CD4-positive, CD25-positive, alpha-beta regulatory T cell (primary cell): ENCODE data around the gene PUS3. TPM values are rescaled to one million over a fixed set of nuclear protein-coding genes. Genes with fewer than 3 reads are reported as not detected.

ENCODE experiments used
- ATAC-seq, 2 donors: fragments of 150-1000 bp; cut with Tn5 transposase; one replicate each; pipeline ENCODE4 v1.10.0; 2021; ENCODE audit warnings: low read depth in 2 of 2, moderate number of reproducible peaks in 2 of 2, moderate library complexity in 1 of 2
- DNase-seq, 3 donors: peaks; one replicate each; pipeline versions ENCODE4 v3.0.0 to v3.0.0-alpha.2; 2012 to 2022; ENCODE audit warnings: mixed read lengths in 1 of 3
- H3K27ac ChIP-seq: one replicate; pipeline ENCODE4 v1.7.0; 2013; ENCODE audit warnings: mild to moderate bottlenecking, low read length; ENCODE audit not compliant: insufficient read depth, poor library complexity, severe bottlenecking
- H3K27me3 ChIP-seq: one replicate; pipeline ENCODE4 v1.7.0; 2013; ENCODE audit warnings: low read length; ENCODE audit not compliant: control insufficient read depth, insufficient read depth
- H3K36me3 ChIP-seq: one replicate; pipeline ENCODE4 v1.7.0; 2013; ENCODE audit warnings: mild to moderate bottlenecking, low read length, moderate library complexity; ENCODE audit not compliant: control insufficient read depth, insufficient read depth
- H3K4me1 ChIP-seq: 2 replicates; pipeline ENCODE4 v1.7.0; 2013; ENCODE audit warnings: mild to moderate bottlenecking, low read length; ENCODE audit not compliant: insufficient read depth, control insufficient read depth, poor library complexity, severe bottlenecking
- H3K4me3 ChIP-seq: one replicate; pipeline ENCODE4 v1.7.0; 2013; ENCODE audit warnings: low read depth, mild to moderate bottlenecking, low read length, moderate library complexity
- H3K9me3 ChIP-seq, 2 experiments: 1 replicate in 1 of 2; 2 replicates in 1 of 2; pipeline ENCODE4 v1.7.0; 2013; ENCODE audit warnings: low read length in 2 of 2, mild to moderate bottlenecking in 1 of 2, moderate library complexity in 1 of 2; ENCODE audit not compliant: control insufficient read depth in 2 of 2
- H3K27ac Mint-ChIP-seq, 3 donors: one replicate each; pipeline ENCODE4 v1.8.0; 2020 to 2022; ENCODE audit warnings: mild to moderate bottlenecking in 3 of 3, mixed read lengths in 3 of 3, moderate library complexity in 2 of 3
- H3K27me3 Mint-ChIP-seq: one replicate; pipeline ENCODE4 v1.8.0; 2022; ENCODE audit warnings: mild to moderate bottlenecking, mixed read lengths
- H3K36me3 Mint-ChIP-seq: one replicate; pipeline ENCODE4 v1.8.0; 2020; ENCODE audit warnings: mixed read lengths
- H3K4me1 Mint-ChIP-seq, 4 donors: one replicate each; pipeline ENCODE4 v1.8.0; 2020 to 2022; ENCODE audit warnings: mixed read lengths in 4 of 4, mild to moderate bottlenecking in 1 of 4
- H3K4me3 Mint-ChIP-seq, 4 donors: one replicate each; pipeline ENCODE4 v1.8.0; 2020 to 2022; ENCODE audit warnings: mild to moderate bottlenecking in 4 of 4, mixed read lengths in 4 of 4, moderate library complexity in 3 of 4
- H3K9me3 Mint-ChIP-seq, 7 donors: one replicate each; pipeline ENCODE4 v1.8.0; 2020 to 2022; ENCODE audit warnings: mixed read lengths in 7 of 7, mild to moderate bottlenecking in 3 of 7, moderate library complexity in 2 of 7
- polyA plus RNA-seq, 4 donors: library from polyadenylated mRNA; unstranded; fragments of 300-500 nt; fragmentation: Illumina TruSeq; gene quantifications; one replicate each; pipeline ENCODE4 v1.2.3, GENCODE V29; 2021
- total RNA-seq: library from RNA; stranded (reverse); gene quantifications from one replicate; pipeline ENCODE4 v1.2.3, GENCODE V29; 2022

Gene PUS3
- total and polyA plus RNA-seq, 5 donors from 2014 or later: 4.8 to 15.1 (median 14.0) TPM

DNA sequence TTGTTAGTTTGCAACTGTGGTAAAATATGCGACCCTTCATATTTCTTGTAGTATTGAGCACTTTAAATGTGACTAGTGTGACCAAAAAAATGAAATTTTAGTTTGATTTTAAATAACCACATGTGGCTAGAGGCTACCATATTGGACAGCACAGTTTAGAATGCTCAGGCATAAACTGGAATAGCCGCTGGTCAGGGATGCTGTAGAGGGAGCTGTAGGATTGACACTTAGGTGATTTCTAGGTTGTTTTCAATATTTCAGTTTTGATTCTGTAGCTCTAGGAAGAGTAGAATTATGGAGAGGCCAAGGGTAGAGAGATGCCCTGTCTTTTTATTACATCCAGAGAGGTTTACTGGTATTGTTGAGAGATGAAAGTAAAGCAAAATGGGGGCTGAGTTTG is 32.0 kb upstream of the PUS3 start:
- H3K27ac ChIP-seq: no peak overlapping the region
- no peaks in the 10 kb centered on the region for H3K36me3 ChIP-seq
- H3K9me3 ChIP-seq: no peaks in the 10 kb centered on the region
- peaks cover 0 to 9% (median 0%) of the 10 kb centered on the region in 4 donors for H3K4me1 Mint-ChIP-seq
- peaks cover 0 to 3% (median 0%) of the 10 kb centered on the region in 7 donors for H3K9me3 Mint-ChIP-seq
- no peaks in the 10 kb centered on the region for H3K36me3 Mint-ChIP-seq
- H3K27me3 Mint-ChIP-seq: peaks cover 12% of the 10 kb centered on the region
- no peak overlapping the region for H3K4me3 Mint-ChIP-seq
- no peak overlapping the region for H3K27ac Mint-ChIP-seq
- no peaks in the 10 kb centered on the region for H3K4me1 ChIP-seq
- H3K27me3 ChIP-seq: no peaks in the 10 kb centered on the region
- no peak overlapping the region for H3K4me3 ChIP-seq
- DNase-seq (no peak), ATAC-seq (no peak)

DNA sequence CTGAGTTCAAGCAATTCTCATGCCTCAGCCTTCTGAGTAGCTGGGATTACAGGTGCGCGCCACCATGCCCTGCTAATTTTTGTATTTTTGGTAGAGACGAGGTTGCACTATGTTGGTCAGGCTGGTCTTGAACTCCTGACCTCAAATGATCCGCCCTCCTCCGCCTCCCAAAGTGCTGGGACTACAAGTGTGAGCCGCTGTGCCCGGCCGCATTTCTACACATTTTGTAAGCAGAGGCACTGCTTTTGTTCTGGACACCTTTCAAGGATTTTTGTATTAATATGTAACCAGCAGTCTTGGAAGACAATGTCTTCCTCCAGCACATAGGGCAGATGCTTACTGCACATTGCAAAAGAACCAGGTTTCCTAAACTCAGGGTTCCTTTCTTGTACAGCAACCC is 31.5 kb upstream of the PUS3 start:
- Histone ChIP-seq H3K9me3 (no peaks in the 10 kb centered on the region), H3K27ac (no peak overlapping the region), H3K36me3 (no peaks in the 10 kb centered on the region), H3K4me3 (no peak overlapping the region), H3K4me1 (no peaks in the 10 kb centered on the region), H3K27me3 (no peaks in the 10 kb centered on the region)
- no peak overlapping the region for H3K27ac Mint-ChIP-seq
- peaks cover 13% of the 10 kb centered on the region for H3K27me3 Mint-ChIP-seq
- ATAC-seq: no peak
- no peak overlapping the region for H3K4me3 Mint-ChIP-seq
- no peak for DNase-seq
- peaks cover 0 to 9% (median 0%) of the 10 kb centered on the region in 4 donors for H3K4me1 Mint-ChIP-seq
- no peaks in the 10 kb centered on the region for H3K36me3 Mint-ChIP-seq
- H3K9me3 Mint-ChIP-seq: peaks cover 0 to 3% (median 0%) of the 10 kb centered on the region in 7 donors

DNA sequence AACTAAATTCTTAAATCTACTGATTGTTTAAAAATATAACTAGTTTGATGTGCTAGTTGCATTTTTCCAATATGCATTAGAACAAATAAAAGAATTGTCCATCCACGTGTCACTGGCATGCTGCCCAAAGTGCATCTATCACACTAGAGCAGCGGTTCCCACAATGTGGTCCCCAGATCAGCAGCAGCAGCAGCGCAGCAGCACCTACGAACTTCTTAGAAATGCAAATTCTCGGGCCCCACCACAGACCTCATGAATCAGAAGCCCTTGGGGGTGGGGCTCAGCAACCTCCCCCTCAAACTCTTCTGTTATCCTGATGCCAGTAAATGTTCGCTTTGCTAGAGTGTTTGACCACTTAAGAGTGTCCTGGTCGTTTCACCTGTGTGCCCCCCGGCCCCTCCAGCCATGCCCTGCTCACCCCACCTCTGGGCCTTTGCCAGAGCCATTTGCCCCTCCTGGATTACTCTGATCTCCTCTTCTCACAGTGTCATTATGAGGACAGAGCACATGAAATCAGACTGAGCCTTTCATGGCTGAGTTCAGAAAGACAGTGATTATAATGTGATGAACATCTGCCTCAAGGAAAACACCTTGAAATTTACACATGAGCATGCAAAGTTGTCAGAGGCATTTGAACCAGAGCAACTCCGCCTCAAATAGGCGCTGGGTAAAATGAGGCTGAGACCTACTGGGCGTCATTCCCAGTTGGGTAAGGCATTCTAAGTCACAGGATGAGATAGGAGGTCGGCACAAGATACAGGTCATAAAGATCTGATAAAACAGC is 30.2 kb upstream of the PUS3 start:
- no peaks in the 10 kb centered on the region for H3K9me3 Mint-ChIP-seq
- DNase-seq: no peak
- no peaks in the 10 kb centered on the region for H3K36me3 Mint-ChIP-seq
- H3K4me3 ChIP-seq: no peak overlapping the region
- no peak overlapping the region for H3K27ac ChIP-seq
- no peaks in the 10 kb centered on the region for H3K4me1 ChIP-seq
- H3K27me3 Mint-ChIP-seq: peaks cover 20% of the 10 kb centered on the region
- peaks cover 0 to under 1% (median 0%) of the 10 kb centered on the region in 4 donors for H3K4me1 Mint-ChIP-seq
- H3K4me3 Mint-ChIP-seq: no peak overlapping the region
- no peak overlapping the region for H3K27ac Mint-ChIP-seq
- H3K9me3 ChIP-seq: no peaks in the 10 kb centered on the region
- H3K36me3 ChIP-seq: no peaks in the 10 kb centered on the region
- H3K27me3 ChIP-seq: no peaks in the 10 kb centered on the region
- no peak for ATAC-seq

DNA sequence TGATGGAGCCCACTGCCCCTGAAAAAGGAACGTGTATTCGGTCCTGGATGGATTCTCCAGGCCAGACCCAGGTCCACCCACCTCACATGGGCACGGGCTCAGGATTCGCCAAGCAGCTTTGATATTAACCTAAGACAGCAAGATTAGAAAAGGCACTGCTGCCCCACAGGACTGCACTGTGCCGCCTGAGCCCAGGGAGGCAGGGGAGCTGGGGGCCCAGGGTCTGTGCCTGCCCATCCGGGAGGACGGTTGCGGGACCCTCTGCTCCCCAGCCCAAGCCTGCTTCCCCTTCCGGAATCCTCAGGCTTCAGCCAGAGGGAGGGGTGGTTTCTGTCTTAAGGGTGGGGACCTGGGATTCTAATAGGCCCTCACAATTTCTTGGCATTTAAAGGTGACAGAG is 29.3 kb upstream of the PUS3 start:
- no peaks in the 10 kb centered on the region for H3K36me3 Mint-ChIP-seq
- H3K4me3 Mint-ChIP-seq: no peak overlapping the region
- H3K27ac Mint-ChIP-seq: no peak overlapping the region
- DNase-seq (no peak), ATAC-seq (no peak)
- no peaks in the 10 kb centered on the region for H3K9me3 ChIP-seq
- H3K4me1 ChIP-seq: no peaks in the 10 kb centered on the region
- peaks cover 5% of the 10 kb centered on the region for H3K27me3 ChIP-seq
- H3K4me1 Mint-ChIP-seq: no peaks in the 10 kb centered on the region
- H3K27me3 Mint-ChIP-seq: peaks cover 22% of the 10 kb centered on the region
- no peaks in the 10 kb centered on the region for H3K36me3 ChIP-seq
- H3K27ac ChIP-seq: no peak overlapping the region
- no peaks in the 10 kb centered on the region for H3K9me3 Mint-ChIP-seq
- no peak overlapping the region for H3K4me3 ChIP-seq

DNA sequence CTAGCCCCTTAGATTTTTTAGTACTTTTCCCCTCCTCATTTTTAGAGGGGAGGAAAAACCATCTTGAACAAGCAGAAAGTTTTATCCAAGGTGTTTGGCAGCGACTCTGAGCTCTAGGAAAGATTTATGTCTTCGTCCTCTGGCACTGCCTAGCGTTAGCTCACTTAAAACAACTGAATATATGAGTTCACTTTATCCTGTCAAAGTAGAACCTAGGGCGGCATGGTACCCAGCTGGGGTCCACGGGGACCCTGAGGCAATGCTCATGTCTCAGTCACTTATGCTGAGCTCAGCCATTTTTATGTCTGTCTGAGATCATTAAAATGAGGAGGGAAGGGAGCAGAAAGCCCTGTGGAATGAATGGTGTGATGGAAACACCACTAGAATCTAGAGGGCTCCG is 28.7 kb upstream of the PUS3 start:
- H3K27me3 ChIP-seq: peaks cover 8% of the 10 kb centered on the region
- no peaks in the 10 kb centered on the region for H3K36me3 ChIP-seq
- Mint-ChIP-seq H3K9me3 (no peaks in the 10 kb centered on the region), H3K27ac (no peak overlapping the region), H3K4me3 (no peak overlapping the region), H3K36me3 (no peaks in the 10 kb centered on the region), H3K4me1 (no peaks in the 10 kb centered on the region), H3K27me3 (peaks cover 22% of the 10 kb centered on the region)
- no peak for DNase-seq
- H3K9me3 ChIP-seq: no peaks in the 10 kb centered on the region
- H3K4me1 ChIP-seq: no peaks in the 10 kb centered on the region
- no peak overlapping the region for H3K27ac ChIP-seq
- ATAC-seq: no peak
- H3K4me3 ChIP-seq: no peak overlapping the region

DNA sequence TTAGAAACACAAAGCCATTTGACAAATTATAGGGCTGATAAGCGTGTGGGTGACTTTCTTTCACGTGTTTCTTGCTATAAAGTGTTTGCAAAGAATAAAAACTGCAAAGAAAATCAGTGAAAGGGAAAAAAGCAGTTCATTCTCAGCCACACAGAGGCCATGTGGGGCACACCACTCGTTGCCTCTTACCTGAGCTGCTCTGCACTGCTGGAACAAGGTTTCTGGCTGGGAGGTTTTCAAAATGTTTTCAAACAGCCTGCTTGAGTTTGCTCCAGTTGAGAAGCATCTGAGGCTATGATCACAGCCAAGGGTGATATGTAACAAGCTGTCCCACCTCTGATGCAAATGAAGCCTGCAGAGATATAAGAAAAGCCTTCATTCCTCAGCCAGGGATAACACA is 28.1 kb upstream of the PUS3 start:
- peaks cover 8% of the 10 kb centered on the region for H3K27me3 ChIP-seq
- Mint-ChIP-seq H3K4me3 (no peak overlapping the region), H3K4me1 (no peaks in the 10 kb centered on the region), H3K36me3 (no peaks in the 10 kb centered on the region), H3K27me3 (peaks cover 27% of the 10 kb centered on the region), H3K27ac (no peak overlapping the region), H3K9me3 (no peaks in the 10 kb centered on the region)
- H3K36me3 ChIP-seq: no peaks in the 10 kb centered on the region
- no peaks in the 10 kb centered on the region for H3K9me3 ChIP-seq
- H3K4me3 ChIP-seq: no peak overlapping the region
- no peak overlapping the region for H3K27ac ChIP-seq
- ATAC-seq: no peak
- no peaks in the 10 kb centered on the region for H3K4me1 ChIP-seq
- DNase-seq: no peak

DNA sequence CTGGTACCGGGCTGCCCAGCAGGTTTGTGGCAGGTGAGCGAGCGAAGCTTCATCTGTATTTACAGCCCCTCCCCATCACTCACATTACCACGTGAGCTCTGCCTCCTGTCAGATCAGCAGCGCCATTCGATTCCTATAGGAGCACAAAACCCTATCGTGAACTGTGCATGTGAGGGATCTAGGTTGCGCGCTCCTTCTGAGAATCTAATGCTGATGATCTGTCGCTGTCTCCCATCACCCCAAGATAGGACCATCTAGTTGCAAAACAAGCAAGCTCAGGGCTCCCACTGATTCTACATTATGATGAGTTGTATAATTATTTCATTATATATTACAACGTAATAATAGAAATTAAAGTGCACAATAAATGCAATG is 27.1 kb upstream of the PUS3 start:
- H3K36me3 Mint-ChIP-seq: no peaks in the 10 kb centered on the region
- peaks cover 33% of the 10 kb centered on the region for H3K27me3 Mint-ChIP-seq
- peaks cover 8% of the 10 kb centered on the region for H3K27me3 ChIP-seq
- no peak overlapping the region for H3K27ac Mint-ChIP-seq
- H3K4me1 Mint-ChIP-seq: no peaks in the 10 kb centered on the region
- H3K36me3 ChIP-seq: no peaks in the 10 kb centered on the region
- ATAC-seq: no peak
- no peak overlapping the region for H3K4me3 Mint-ChIP-seq
- no peaks in the 10 kb centered on the region for H3K9me3 Mint-ChIP-seq
- no peaks in the 10 kb centered on the region for H3K9me3 ChIP-seq
- H3K4me3 ChIP-seq: no peak overlapping the region
- H3K4me1 ChIP-seq: no peaks in the 10 kb centered on the region
- H3K27ac ChIP-seq: no peak overlapping the region
- no peak for DNase-seq

DNA sequence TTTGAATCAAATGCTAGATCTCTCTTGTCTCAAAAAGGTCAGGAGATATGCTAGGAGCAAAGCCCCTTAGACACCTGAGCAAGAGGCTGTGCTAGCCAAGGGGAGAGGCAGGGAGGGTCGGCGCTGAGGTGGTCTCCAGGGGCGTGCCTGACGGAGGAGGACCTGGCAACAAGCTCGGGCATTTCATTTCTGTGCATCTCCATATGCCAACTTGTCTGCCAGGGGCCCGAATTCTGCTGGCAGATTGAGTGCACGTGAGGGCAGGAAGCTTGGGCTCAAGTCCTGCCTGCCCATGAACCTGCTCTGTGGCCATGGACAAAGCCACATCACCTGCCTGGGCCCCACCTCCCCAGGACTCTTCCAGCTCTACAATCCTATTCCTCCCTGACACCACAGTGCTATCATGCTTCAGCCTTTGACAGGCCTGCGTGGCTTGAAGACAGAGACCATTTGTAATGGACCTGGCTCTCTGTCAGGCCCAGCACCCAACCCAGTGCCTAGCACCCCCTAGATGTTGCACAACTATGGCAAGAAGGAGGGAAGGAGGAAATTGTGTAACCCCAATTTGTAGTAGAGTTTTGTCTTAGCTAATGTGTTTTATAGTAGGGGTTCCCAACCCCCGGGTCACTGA is 26.6 kb upstream of the PUS3 start:
- Histone ChIP-seq H3K27ac (no peak overlapping the region), H3K4me1 (no peaks in the 10 kb centered on the region), H3K4me3 (no peak overlapping the region), H3K27me3 (peaks cover 11% of the 10 kb centered on the region), H3K9me3 (no peaks in the 10 kb centered on the region), H3K36me3 (no peaks in the 10 kb centered on the region)
- no peak overlapping the region for H3K4me3 Mint-ChIP-seq
- DNase-seq (no peak), ATAC-seq (no peak)
- no peaks in the 10 kb centered on the region for H3K36me3 Mint-ChIP-seq
- H3K27me3 Mint-ChIP-seq: peaks cover 30% of the 10 kb centered on the region
- no peaks in the 10 kb centered on the region for H3K9me3 Mint-ChIP-seq
- no peak overlapping the region for H3K27ac Mint-ChIP-seq
- H3K4me1 Mint-ChIP-seq: no peaks in the 10 kb centered on the region
